ENCODE data around the gene PAX8.

The PAX8 gene

GRCh38 chr2:113171334-113172075 is 107.2 kb downstream of the PAX8 start:
- no peaks in the 10 kb centered on the region for H3K9me3 ChIP-seq (ENCODE audit: control insufficient read depth, insufficient read depth, low read length)

GRCh38 chr2:113169586-113169985 is 109.1 kb downstream of the PAX8 start:
- Histone ChIP-seq H3K4me1 (ENCODE audit: insufficient read depth, low read length) (peaks cover 5% of the 10 kb centered on the region), H3K36me3 (ENCODE audit: insufficient read depth, low read length) (no peaks in the 10 kb centered on the region), H3K9ac (ENCODE audit: low read depth, low read length) (no peak overlapping the region), H3K9me3 (ENCODE audit: control insufficient read depth, insufficient read depth, low read length) (no peaks in the 10 kb centered on the region)

More at GRCh38 chr2:113171334-113172075, 107.2 kb downstream of the PAX8 start:
- no peaks in the 10 kb centered on the region for H3K36me3 ChIP-seq (ENCODE audit: insufficient read depth, low read length)
- H3K4me1 ChIP-seq (ENCODE audit: insufficient read depth, low read length) = peaks cover 6% of the 10 kb centered on the region; the same call in 1 of the 2 replicates
- H3K9ac ChIP-seq (ENCODE audit: low read depth, low read length) = no peak overlapping the region

- Histone ChIP-seq H3K9me3 (ENCODE audit: control insufficient read depth, insufficient read depth, low read length) (no peaks in the 10 kb centered on the region), H3K4me1 (ENCODE audit: insufficient read depth, low read length) (peaks cover 5% of the 10 kb centered on the region), H3K9ac (ENCODE audit: low read depth, low read length) (no peak overlapping the region), H3K36me3 (ENCODE audit: insufficient read depth, low read length) (no peaks in the 10 kb centered on the region)
Measured at GRCh38 chr2:113169002-113169530, 109.7 kb downstream of the PAX8 start.

- Histone ChIP-seq H3K9me3 (ENCODE audit: control insufficient read depth, insufficient read depth, low read length) (no peaks in the 10 kb centered on the region), H3K4me1 (ENCODE audit: insufficient read depth, low read length) (peaks cover 5% of the 10 kb centered on the region; the same call in 1 of the 2 replicates), H3K36me3 (ENCODE audit: insufficient read depth, low read length) (no peaks in the 10 kb centered on the region), H3K9ac (ENCODE audit: low read depth, low read length) (no peak overlapping the region)
Measured at GRCh38 chr2:113167962-113168340, 110.8 kb downstream of the PAX8 start.

GRCh38 chr2:113167115-113167932 is 111.4 kb downstream of the PAX8 start:
- H3K36me3 ChIP-seq (ENCODE audit: insufficient read depth, low read length) = no peaks in the 10 kb centered on the region
- H3K4me1 ChIP-seq (ENCODE audit: insufficient read depth, low read length) = peaks cover 5% of the 10 kb centered on the region; the same call in 1 of the 2 replicates
- no peaks in the 10 kb centered on the region for H3K9me3 ChIP-seq (ENCODE audit: control insufficient read depth, insufficient read depth, low read length)
- no peak overlapping the region for H3K9ac ChIP-seq (ENCODE audit: low read depth, low read length)

GRCh38 chr2:113166187-113166645 is 112.5 kb downstream of the PAX8 start:
- Histone ChIP-seq H3K4me1 (ENCODE audit: insufficient read depth, low read length) (peaks cover 5% of the 10 kb centered on the region; the same call in 1 of the 2 replicates), H3K9me3 (ENCODE audit: control insufficient read depth, insufficient read depth, low read length) (no peaks in the 10 kb centered on the region), H3K36me3 (ENCODE audit: insufficient read depth, low read length) (no peaks in the 10 kb centered on the region), H3K9ac (ENCODE audit: low read depth, low read length) (no peak overlapping the region)
